BLaER1 treated with 17β-estradiol and CSF1 and Interleukin-3, amounts not matched to agents 10 nM and 100 nM (cell line): ENCODE measurements around the gene PRRG4.

Experiments
- H3K27ac ChIP-seq, 11 experiments: shearing (Covaris generic); formaldehyde crosslinking; 2 replicates each; pipeline ENCODE4 v1.8.1; 2022
- H3K27me3 ChIP-seq, 11 experiments: shearing (Covaris generic); formaldehyde crosslinking; 2 replicates each; pipeline ENCODE4 v1.8.1; 2022
- H3K36me3 ChIP-seq, 11 experiments: shearing (Covaris generic); formaldehyde crosslinking; 2 replicates each; pipeline ENCODE4 v1.8.1; 2022
- H3K4me1 ChIP-seq, 10 experiments: shearing (Covaris generic); formaldehyde crosslinking; 2 replicates each; pipeline ENCODE4 v1.8.1; 2022
- H3K4me2 ChIP-seq, 11 experiments: shearing (Covaris generic); formaldehyde crosslinking; 2 replicates each; pipeline ENCODE4 v1.8.1; 2022
- H3K4me3 ChIP-seq, 10 experiments: shearing (Covaris generic); formaldehyde crosslinking; 2 replicates each; pipeline ENCODE4 v1.8.1; 2022
- H3K9ac ChIP-seq, 11 experiments: shearing (Covaris generic); formaldehyde crosslinking; 2 replicates each; pipeline ENCODE4 v1.8.1; 2022
- H3K9me3 ChIP-seq, 11 experiments: shearing (Covaris generic); formaldehyde crosslinking; replicated peaks in 1 of 11; 2 replicates each; pipeline ENCODE4 v1.8.1; 2022
- H4K20me1 ChIP-seq, 11 experiments: shearing (Covaris generic); formaldehyde crosslinking; 2 replicates each; pipeline ENCODE4 v1.8.1; 2022
- Cebpa-rat ChIP-seq, 11 experiments: shearing (Covaris generic); IDR thresholded peaks; 2 replicates each; pipeline ENCODE4 v1.8.1; 2022

Gene PRRG4

DNA sequence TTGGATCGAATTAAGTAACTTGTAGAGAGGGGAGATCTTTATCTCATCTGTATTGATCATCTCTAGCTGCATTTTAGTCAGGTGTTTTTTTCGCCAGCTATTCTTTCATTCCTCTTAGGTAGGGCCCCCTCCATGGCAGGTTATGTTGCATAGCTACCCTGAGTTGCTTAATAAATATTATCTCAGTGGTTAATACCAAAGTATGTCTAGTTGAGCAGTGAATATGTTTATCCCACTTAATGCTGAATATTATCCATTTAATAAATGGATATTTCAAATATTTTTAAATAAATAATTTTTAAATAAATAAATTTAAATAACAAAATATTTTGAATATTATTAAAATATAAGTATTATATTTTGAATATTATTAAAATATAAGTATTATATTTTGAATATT is 9.6 kb downstream of the PRRG4 start:
- Histone ChIP-seq H3K4me2 (no peak overlapping the region), H4K20me1 (no peaks in the 10 kb centered on the region), H3K27ac (no peak overlapping the region), H3K4me3 (no peak overlapping the region), H3K4me1 (peaks cover 0 to 4% (median 0%) of the 10 kb centered on the region in 10 experiments; a peak in 3 of 20 replicates), H3K9me3 (no peaks in the 10 kb centered on the region), H3K36me3 (no peaks in the 10 kb centered on the region), H3K9ac (no peak overlapping the region), H3K27me3 (no peaks in the 10 kb centered on the region)
- TF ChIP-seq Cebpa-rat (IDR thresholded peaks at IDR 0.05) = no peak

DNA sequence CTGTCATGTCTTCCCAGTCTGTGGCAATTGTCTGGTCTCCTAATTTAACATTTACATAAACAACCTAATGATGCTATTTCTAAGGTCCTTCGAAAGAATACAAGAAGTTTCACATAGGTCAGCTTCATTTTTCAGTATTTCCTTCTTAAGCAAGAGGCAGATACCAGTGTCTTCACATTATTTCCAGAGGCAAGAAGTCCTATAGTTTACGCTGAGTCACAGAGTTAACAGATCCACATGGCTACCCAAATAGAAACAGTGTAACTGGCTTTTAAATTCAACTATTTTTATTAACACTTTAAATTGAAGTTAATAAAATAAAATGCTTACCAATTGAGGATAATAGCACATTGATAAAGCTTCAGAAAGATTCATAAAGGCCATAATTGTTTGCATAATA is 10.9 kb downstream of the PRRG4 start:
- no peak overlapping the region for H3K27ac ChIP-seq
- H3K36me3 ChIP-seq = no peaks in the 10 kb centered on the region
- H3K4me2 ChIP-seq = no peak overlapping the region
- TF ChIP-seq Cebpa-rat (IDR thresholded peaks at IDR 0.05) = no peak
- H3K9ac ChIP-seq = no peak overlapping the region
- no peaks in the 10 kb centered on the region for H3K27me3 ChIP-seq
- H3K4me3 ChIP-seq = no peak overlapping the region
- H3K9me3 ChIP-seq = no peaks in the 10 kb centered on the region
- H3K4me1 ChIP-seq = peaks cover 0 to 4% (median 0%) of the 10 kb centered on the region in 10 experiments; a peak in 3 of 20 replicates
- no peaks in the 10 kb centered on the region for H4K20me1 ChIP-seq

DNA sequence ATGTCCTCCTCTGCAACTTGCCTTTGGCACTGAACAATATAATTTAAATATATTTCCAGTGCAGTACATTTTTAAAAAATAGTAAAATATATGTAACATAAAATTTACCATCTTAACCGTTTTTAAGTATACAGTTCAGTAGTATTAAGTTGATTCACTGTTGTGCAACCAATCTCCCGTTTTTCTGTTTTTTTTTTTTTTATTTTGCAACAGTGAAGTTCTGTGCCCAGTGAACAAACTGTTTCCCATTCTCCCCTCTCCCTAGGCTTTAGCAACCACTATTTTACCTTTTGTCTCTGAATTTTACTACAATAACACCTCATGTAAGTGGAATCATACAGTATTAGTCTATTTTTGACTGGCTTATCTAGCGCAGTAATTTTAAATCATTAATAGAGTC is 13.8 kb downstream of the PRRG4 start:
- Histone ChIP-seq H3K27me3 (no peaks in the 10 kb centered on the region), H3K9me3 (peaks cover 0 to 11% (median 6%) of the 10 kb centered on the region in 11 experiments; a peak in 11 of 22 replicates), H3K4me1 (peaks cover 0 to 12% (median 2%) of the 10 kb centered on the region in 10 experiments; a peak in 8 of 20 replicates), H3K4me2 (no peak overlapping the region), H3K9ac (no peak overlapping the region), H3K27ac (no peak overlapping the region), H4K20me1 (no peaks in the 10 kb centered on the region), H3K36me3 (no peaks in the 10 kb centered on the region), H3K4me3 (no peak overlapping the region)
- no peak for TF ChIP-seq Cebpa-rat (IDR thresholded peaks at IDR 0.05)

- no peaks in the 10 kb centered on the region for H4K20me1 ChIP-seq
- H3K4me1 ChIP-seq = peaks cover 0 to 26% (median 7%) of the 10 kb centered on the region in 10 experiments; a peak in 10 of 20 replicates
- peak overlapping the region in 3 of 11 experiments; percentile 21 to 57 (median 41); a peak in 5 of 22 replicates for H3K4me2 ChIP-seq
- peaks cover 0 to 20% (median 6%) of the 10 kb centered on the region in 11 experiments; a peak in 11 of 22 replicates for H3K9me3 ChIP-seq
- H3K36me3 ChIP-seq = no peaks in the 10 kb centered on the region
- no peak overlapping the region for H3K4me3 ChIP-seq
- H3K27me3 ChIP-seq = no peaks in the 10 kb centered on the region
- no peak overlapping the region for H3K9ac ChIP-seq
- H3K27ac ChIP-seq = peak overlapping the region in 2 of 11 experiments; percentile 5 to 17; a peak in 2 of 22 replicates
- no peak for TF ChIP-seq Cebpa-rat (IDR thresholded peaks at IDR 0.05)
Observed at GRCh38 chr11:32847511-32847910, 17.8 kb downstream of the PRRG4 start.

DNA sequence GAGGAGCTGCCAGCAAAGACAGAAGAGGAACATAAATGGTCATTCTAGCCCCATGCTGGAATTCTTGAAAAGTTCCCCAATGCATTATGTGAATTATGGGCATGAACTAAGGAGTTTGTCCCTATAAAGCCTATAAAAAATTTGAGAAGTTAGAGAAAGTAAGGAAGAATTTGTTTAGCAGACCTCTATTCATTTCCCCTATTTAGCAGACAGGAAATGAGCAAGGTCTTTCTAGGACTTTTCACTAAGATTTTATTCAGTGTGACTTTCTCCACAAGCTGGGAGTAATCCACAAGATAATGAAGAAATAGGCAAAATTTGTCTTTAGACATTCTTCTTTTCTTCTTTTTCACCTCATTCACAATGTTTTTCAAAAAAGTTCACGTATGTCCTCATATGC is 20.0 kb downstream of the PRRG4 start:
- Histone ChIP-seq H3K27me3 (no peaks in the 10 kb centered on the region), H3K4me2 (peak overlapping the region in 5 of 11 experiments; percentile 29 to 59 (median 52); a peak in 9 of 22 replicates), H3K36me3 (no peaks in the 10 kb centered on the region), H3K9me3 (peaks cover 0 to 20% (median 6%) of the 10 kb centered on the region in 11 experiments; a peak in 11 of 22 replicates), H3K9ac (no peak overlapping the region), H3K4me1 (peaks cover 0 to 26% (median 7%) of the 10 kb centered on the region in 10 experiments; a peak in 10 of 20 replicates), H3K27ac (no peak overlapping the region), H4K20me1 (no peaks in the 10 kb centered on the region), H3K4me3 (no peak overlapping the region)
- no peak for TF ChIP-seq Cebpa-rat (IDR thresholded peaks at IDR 0.05)

- Histone ChIP-seq H3K4me2 (no peak overlapping the region), H4K20me1 (no peaks in the 10 kb centered on the region), H3K4me1 (peaks cover 0 to 26% (median 7%) of the 10 kb centered on the region in 10 experiments; a peak in 10 of 20 replicates), H3K27ac (no peak overlapping the region), H3K9ac (no peak overlapping the region), H3K9me3 (peaks cover 0 to 20% (median 6%) of the 10 kb centered on the region in 11 experiments; a peak in 11 of 22 replicates), H3K27me3 (no peaks in the 10 kb centered on the region), H3K36me3 (no peaks in the 10 kb centered on the region), H3K4me3 (no peak overlapping the region)
- no peak for TF ChIP-seq Cebpa-rat (IDR thresholded peaks at IDR 0.05)
Observed at GRCh38 chr11:32851251-32851650, 21.5 kb downstream of the PRRG4 start.

DNA sequence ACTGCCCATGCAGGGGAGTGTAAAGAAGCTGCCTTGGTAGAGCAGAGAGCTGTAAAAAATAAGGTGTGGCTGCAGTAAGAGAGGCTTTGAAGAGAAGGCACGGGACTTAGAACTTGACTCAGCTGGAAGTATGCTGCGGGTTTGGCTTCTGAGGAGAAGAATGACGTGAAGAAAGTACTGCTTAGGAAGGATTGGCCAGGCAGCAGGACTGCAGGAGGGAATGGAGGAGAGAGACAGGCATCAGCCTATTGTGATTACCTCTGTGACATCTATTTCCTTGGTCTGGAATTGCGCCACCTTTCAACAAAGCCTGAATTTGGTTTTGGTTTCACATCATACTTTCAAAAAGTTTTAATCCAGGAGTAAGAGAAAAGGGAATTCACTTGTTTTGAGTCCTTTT is 22.5 kb downstream of the PRRG4 start:
- Histone ChIP-seq H3K27ac (peak overlapping the region in 1 of 11 experiments; percentile 38; a peak in 1 of 22 replicates), H4K20me1 (no peaks in the 10 kb centered on the region), H3K27me3 (no peaks in the 10 kb centered on the region), H3K4me1 (peaks cover 0 to 20% (median 5%) of the 10 kb centered on the region in 10 experiments; a peak in 10 of 20 replicates), H3K9me3 (peaks cover 0 to 20% (median 6%) of the 10 kb centered on the region in 11 experiments; a peak in 11 of 22 replicates), H3K4me3 (no peak overlapping the region), H3K4me2 (0 out of 22 replicates have a peak overlapping the region, but pooled peaks of 1 of the 11 experiments have one; percentile 2), H3K9ac (no peak overlapping the region), H3K36me3 (no peaks in the 10 kb centered on the region)
- no peak for TF ChIP-seq Cebpa-rat (IDR thresholded peaks at IDR 0.05)

DNA sequence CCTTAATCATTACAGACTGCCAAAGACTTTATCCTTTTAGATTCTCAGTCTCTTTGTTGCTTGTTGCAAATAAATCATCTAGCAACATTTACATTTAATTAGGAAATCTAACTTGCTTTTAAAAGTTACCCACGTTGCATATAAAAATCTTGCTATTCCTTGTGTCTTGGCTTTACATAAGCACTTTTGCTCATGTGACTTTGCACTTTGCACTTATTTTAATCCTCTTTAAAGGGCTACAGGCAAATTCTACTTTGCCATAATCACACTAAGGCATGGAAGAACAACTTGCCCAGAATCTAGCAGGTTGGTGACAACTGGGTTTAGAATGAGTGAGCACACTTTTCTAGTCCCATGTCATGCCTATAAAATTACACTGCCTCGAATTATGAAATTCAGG is 25.9 kb downstream of the PRRG4 start:
- no peak overlapping the region for H3K4me2 ChIP-seq
- peaks cover 0 to 5% (median 0%) of the 10 kb centered on the region in 10 experiments; a peak in 2 of 20 replicates for H3K4me1 ChIP-seq
- no peaks in the 10 kb centered on the region for H3K27me3 ChIP-seq
- no peaks in the 10 kb centered on the region for H3K9me3 ChIP-seq
- H3K9ac ChIP-seq = no peak overlapping the region
- no peak overlapping the region for H3K4me3 ChIP-seq
- no peak for TF ChIP-seq Cebpa-rat (IDR thresholded peaks at IDR 0.05)
- H3K27ac ChIP-seq = no peak overlapping the region
- no peaks in the 10 kb centered on the region for H4K20me1 ChIP-seq
- H3K36me3 ChIP-seq = no peaks in the 10 kb centered on the region

DNA sequence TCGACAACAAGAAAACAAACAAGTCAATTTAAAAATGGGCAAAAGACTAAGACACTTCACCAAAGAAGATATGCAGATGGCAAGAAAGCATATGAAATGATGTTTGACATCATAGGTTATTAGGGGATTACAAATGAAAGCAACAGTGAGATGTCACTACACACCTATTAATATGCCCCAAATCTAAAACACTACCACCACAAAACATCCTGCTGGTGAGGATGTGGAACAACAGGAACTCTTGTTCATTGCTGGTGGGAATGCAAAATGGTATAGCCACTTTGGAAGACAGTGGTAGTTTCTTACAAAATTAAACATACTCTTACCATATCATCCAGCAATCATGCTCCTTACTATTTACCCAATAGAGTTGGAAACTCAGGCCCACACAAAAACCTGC is 29.0 kb downstream of the PRRG4 start:
- Histone ChIP-seq H3K27ac (no peak overlapping the region), H3K4me3 (no peak overlapping the region), H3K4me2 (no peak overlapping the region), H3K27me3 (no peaks in the 10 kb centered on the region), H3K9me3 (no peaks in the 10 kb centered on the region), H3K36me3 (no peaks in the 10 kb centered on the region), H4K20me1 (no peaks in the 10 kb centered on the region), H3K9ac (no peak overlapping the region), H3K4me1 (no peaks in the 10 kb centered on the region)
- no peak for TF ChIP-seq Cebpa-rat (IDR thresholded peaks at IDR 0.05)
